ENCODE measurements around the gene NDUFAF2. TPM values are rescaled to one million over a fixed set of nuclear protein-coding genes. Genes with fewer than 3 reads are reported as not detected.

NDUFAF2 gene
- total and polyA plus RNA-seq, 7 donors: 32.1 to 87.2 (median 57.4) TPM

DNA sequence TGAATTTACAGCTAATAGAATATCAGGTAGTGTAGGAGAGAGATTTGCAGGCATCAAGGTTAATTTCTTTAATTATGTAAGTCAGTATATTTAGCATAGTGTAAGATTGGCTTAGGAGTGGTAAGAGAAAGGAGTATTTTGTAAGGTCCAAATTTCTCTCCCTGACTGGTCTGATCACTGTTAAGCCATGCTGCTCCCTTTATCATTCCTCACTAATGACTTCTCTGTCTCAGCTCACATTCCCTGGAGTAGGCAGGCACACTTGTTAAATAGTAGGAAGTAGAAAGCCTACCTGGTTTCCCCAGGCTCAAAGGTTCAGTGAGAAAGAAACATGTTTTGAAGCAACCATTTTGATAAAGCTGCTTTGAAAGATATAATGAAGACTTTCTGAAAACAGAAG is 126.5 kb downstream of the NDUFAF2 start:
- H3K9me3 ChIP-seq: no peaks in the 10 kb centered on the region
- TF ChIP-seq, protein P1, sequence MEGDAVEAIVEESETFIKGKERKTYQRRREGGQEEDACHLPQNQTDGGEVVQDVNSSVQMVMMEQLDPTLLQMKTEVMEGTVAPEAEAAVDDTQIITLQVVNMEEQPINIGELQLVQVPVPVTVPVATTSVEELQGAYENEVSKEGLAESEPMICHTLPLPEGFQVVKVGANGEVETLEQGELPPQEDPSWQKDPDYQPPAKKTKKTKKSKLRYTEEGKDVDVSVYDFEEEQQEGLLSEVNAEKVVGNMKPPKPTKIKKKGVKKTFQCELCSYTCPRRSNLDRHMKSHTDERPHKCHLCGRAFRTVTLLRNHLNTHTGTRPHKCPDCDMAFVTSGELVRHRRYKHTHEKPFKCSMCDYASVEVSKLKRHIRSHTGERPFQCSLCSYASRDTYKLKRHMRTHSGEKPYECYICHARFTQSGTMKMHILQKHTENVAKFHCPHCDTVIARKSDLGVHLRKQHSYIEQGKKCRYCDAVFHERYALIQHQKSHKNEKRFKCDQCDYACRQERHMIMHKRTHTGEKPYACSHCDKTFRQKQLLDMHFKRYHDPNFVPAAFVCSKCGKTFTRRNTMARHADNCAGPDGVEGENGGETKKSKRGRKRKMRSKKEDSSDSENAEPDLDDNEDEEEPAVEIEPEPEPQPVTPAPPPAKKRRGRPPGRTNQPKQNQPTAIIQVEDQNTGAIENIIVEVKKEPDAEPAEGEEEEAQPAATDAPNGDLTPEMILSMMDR (IDR thresholded peaks at IDR 0.05): no peak
- H3K4me1 ChIP-seq: no peaks in the 10 kb centered on the region
- no peak overlapping the region for H3K27ac ChIP-seq
- H3K36me3 ChIP-seq (ENCODE audit: insufficient read depth in 1 of 2, low read depth in 1 of 2): peaks cover 0 to 5% of the 10 kb centered on the region in 2 donors
- intact Hi-C loops (cut with DNase I): no loop called here
- no peaks in the 10 kb centered on the region for H3K27me3 ChIP-seq (ENCODE audit: insufficient read depth in 3 of 3, low read length in 2 of 3)
- DNase-seq: no peak
- no peak for ATAC-seq
- no peak overlapping the region for H3K4me3 ChIP-seq

DNA sequence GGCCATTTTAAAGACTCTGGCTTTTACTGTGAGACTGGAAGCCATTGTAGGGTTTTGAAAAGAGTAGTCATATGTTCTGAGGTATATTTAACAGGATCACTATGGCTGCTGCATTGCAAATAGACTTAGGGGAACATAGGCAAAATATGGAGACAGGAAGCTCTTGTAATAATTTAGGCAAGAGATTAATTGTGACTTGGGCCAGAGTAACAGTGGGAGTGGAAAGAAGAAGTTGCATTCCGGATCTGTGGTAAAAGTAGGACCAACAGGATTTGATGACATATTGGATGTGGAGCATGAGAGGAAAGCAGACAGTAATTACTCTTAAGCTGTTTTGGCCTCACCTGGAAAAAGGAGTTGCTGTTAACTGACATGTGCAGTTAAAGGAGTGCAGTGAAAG is 131.6 kb downstream of the NDUFAF2 start:
- no peak overlapping the region for H3K27ac ChIP-seq
- 70 to 79% (median 78%) methylated on average over 1 of the region's 1 CpG for WGBS, 3 donors
- no peaks in the 10 kb centered on the region for H3K4me1 ChIP-seq
- H3K36me3 ChIP-seq (ENCODE audit: insufficient read depth in 1 of 2, low read depth in 1 of 2): peaks cover 0 to 5% of the 10 kb centered on the region in 2 donors
- no peak for DNase-seq
- H3K4me3 ChIP-seq: no peak overlapping the region
- ATAC-seq: no peak
- TF ChIP-seq, protein P1 (IDR thresholded peaks at IDR 0.05): no peak
- intact Hi-C loops (cut with DNase I): no loop called here
- H3K27me3 ChIP-seq (ENCODE audit: insufficient read depth in 3 of 3, low read length in 2 of 3): no peaks in the 10 kb centered on the region
- no peaks in the 10 kb centered on the region for H3K9me3 ChIP-seq

DNA sequence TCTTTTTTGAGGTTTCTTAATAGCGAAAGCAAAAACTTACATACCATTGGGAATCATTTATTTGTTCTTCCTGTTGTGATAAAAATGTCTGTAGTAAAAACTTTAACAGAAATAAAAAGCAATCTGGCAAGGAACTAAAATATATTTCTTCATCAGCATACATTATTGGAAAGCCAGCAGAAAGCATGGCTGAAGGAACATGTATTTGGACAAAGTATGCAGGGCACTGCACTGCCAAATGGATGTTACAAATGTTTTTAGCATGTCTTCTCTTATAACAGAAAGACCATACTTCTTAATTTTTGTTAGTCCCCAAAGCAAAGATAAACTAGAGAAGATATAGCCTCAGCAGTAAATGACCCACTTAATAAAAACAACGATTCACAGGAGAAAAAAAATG is 136.7 kb downstream of the NDUFAF2 start:
- intact Hi-C loops (cut with DNase I): no loop called here
- DNase-seq (no peak), ATAC-seq (no peak)
- no peaks in the 10 kb centered on the region for H3K4me1 ChIP-seq
- no peaks in the 10 kb centered on the region for H3K27me3 ChIP-seq (ENCODE audit: insufficient read depth in 3 of 3, low read length in 2 of 3)
- H3K9me3 ChIP-seq: no peaks in the 10 kb centered on the region
- H3K4me3 ChIP-seq: no peak overlapping the region
- H3K36me3 ChIP-seq (ENCODE audit: insufficient read depth in 1 of 2, low read depth in 1 of 2): no peaks in the 10 kb centered on the region
- TF ChIP-seq, protein P1 (IDR thresholded peaks at IDR 0.05): no peak
- 76 to 84% (median 83%) methylated on average over 2 of the region's 2 CpGs for WGBS, 3 donors
- no peak overlapping the region for H3K27ac ChIP-seq

DNA sequence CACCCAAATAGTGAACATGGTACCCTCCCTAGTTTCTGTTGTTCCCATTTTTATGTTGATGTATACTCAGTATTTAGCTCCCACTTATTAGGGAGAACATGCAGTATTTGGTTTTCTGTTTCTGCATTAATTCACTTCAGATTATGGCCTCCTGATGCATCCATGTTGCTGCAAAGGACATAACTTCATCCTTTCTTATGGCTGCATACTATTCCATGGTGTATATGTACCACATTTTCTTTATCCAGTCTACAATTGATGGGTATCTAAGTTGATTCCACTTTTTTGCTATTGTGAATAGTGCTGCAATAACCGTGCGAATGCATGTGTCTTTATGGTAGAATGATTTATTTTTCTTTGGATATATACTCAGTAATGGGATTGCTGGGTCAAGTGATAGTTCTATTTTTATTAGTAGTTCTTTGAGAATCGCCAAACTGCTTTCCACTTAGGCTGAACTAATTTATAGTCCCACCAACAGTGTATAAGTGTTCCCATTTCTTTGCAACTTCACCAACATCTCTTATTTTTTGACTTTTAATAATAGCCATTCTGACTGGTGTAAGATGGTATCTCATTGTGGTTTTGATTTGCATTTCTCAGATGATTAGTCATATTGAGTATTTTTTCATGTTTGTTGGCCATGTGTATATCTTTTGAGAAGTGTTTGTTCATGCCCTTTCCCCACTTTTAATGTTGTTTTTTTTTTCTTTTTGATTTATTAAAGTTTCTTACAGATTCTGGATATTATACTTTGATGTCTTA is 137.7 kb downstream of the NDUFAF2 start:
- Histone ChIP-seq H3K36me3 (ENCODE audit: insufficient read depth in 1 of 2, low read depth in 1 of 2) (no peaks in the 10 kb centered on the region), H3K4me1 (no peaks in the 10 kb centered on the region), H3K27ac (no peak overlapping the region), H3K9me3 (no peaks in the 10 kb centered on the region), H3K4me3 (no peak overlapping the region), H3K27me3 (ENCODE audit: insufficient read depth in 3 of 3, low read length in 2 of 3) (no peaks in the 10 kb centered on the region)
- WGBS, 3 donors: 95 to 97% (median 96%) methylated on average over 3 of the region's 3 CpGs
- ATAC-seq (no peak), DNase-seq (no peak)
- TF ChIP-seq, protein P1 (IDR thresholded peaks at IDR 0.05): no peak
- intact Hi-C loops (cut with DNase I): no loop called here

DNA sequence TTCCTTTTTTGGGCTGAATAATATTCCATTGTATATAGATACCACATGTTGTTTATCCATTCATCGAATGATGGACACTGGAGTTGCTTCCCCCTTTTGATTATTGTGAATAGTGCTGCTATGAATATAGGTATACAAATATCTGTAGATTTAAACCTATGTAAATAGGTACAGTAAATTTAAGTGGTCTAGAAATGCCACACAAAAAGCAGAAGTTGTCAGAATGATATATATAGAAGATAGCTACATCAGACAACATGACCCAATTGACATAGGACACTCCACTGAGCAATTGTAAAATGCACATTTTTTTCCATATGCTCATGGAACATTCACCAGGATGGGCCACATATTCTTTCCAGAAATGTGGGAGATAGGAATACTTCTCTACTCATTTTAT is 139.7 kb downstream of the NDUFAF2 start:
- intact Hi-C loops (cut with DNase I): no loop called here
- TF ChIP-seq, protein P1 (IDR thresholded peaks at IDR 0.05): no peak
- no peak overlapping the region for H3K4me3 ChIP-seq
- no peak for DNase-seq
- 98 to 100% (median 98%) methylated on average over 1 of the region's 1 CpG for WGBS, 3 donors
- no peak for ATAC-seq
- no peaks in the 10 kb centered on the region for H3K4me1 ChIP-seq
- H3K36me3 ChIP-seq (ENCODE audit: insufficient read depth in 1 of 2, low read depth in 1 of 2): no peaks in the 10 kb centered on the region
- no peaks in the 10 kb centered on the region for H3K27me3 ChIP-seq (ENCODE audit: insufficient read depth in 3 of 3, low read length in 2 of 3)
- H3K27ac ChIP-seq: no peak overlapping the region
- no peaks in the 10 kb centered on the region for H3K9me3 ChIP-seq

Data from psoas muscle (tissue), 8 donors.